Body of pancreas (tissue), 4 donors: Measurements from ENCODE around the gene RSRC1.

ENCODE experiments used
- POLR2A ChIP-seq, 3 donors: fragments of 450-650 bp; IDR thresholded peaks; one replicate each; pipeline ENCODE4 v1.6.1; 2016; ENCODE audit warnings: antibody characterized with exemption in 3 of 3, mild to moderate bottlenecking in 2 of 3
- TF ChIP-seq, protein P1 (sequence below), 7 experiments: fragments of 450-650 bp in 4 of 7; fragments of 200-600 bp in 3 of 7; sonication (generic) in 3 of 7; IDR thresholded peaks; one replicate each; pipeline ENCODE4 v1.5.1; 2016 to 2019; ENCODE audit warnings: antibody characterized with exemption in 7 of 7

GRCh38 chr3:158506456-158506855 is 396.6 kb downstream of the RSRC1 start:
- TF ChIP-seq POLR2A (IDR thresholded peaks at IDR 0.05): no peak
- TF ChIP-seq, protein P1, sequence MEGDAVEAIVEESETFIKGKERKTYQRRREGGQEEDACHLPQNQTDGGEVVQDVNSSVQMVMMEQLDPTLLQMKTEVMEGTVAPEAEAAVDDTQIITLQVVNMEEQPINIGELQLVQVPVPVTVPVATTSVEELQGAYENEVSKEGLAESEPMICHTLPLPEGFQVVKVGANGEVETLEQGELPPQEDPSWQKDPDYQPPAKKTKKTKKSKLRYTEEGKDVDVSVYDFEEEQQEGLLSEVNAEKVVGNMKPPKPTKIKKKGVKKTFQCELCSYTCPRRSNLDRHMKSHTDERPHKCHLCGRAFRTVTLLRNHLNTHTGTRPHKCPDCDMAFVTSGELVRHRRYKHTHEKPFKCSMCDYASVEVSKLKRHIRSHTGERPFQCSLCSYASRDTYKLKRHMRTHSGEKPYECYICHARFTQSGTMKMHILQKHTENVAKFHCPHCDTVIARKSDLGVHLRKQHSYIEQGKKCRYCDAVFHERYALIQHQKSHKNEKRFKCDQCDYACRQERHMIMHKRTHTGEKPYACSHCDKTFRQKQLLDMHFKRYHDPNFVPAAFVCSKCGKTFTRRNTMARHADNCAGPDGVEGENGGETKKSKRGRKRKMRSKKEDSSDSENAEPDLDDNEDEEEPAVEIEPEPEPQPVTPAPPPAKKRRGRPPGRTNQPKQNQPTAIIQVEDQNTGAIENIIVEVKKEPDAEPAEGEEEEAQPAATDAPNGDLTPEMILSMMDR (IDR thresholded peaks at IDR 0.05): no peak
